ENCODE results near the gene LCN10.
"Not testable (repeated sequence)": the region's sequence is repeated elsewhere in the genome, so short reads cannot be mapped to it uniquely, and the experiment has no call there.

The LCN10 gene

DNA sequence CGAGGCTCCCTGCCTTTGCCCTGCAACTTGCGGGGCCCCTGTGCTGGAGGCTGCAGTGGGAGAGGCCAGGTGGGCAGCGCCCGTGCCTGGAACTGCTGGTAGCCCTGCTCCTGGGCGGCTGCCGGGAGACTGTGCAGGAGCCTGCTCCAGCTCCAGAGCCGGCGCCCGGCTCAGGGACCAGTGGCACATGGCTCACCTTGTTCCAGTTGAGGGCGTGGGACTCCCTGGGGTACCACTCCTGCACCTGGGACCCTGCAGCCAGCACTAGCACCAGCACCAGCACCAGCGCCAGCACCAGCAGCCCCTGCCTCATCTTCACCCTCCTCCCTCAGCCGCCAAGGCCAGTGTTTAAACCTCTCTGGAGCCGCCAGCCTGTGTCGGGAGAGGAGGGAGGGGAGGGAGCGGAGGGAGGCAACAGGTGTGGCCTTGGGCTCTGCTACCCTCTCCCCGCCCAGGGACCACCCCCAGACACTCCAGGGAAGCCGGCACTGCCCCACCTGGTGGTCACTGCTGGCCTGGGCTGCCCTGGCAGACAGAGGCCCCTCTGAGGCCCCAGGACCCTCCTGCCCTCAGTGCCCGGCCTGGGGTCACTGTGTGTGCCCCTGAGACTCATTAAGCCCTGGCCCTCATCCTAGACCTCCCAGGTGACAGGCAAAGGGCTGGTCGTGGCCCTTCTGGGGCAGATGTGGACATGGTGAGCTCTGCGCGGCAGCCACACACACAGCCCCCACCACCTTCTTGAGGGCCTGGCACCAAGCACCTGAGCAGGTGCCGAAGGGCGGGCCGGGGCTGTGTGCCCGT lies at the start of gene LCN10:
Gene LCN10, minus strand, starts transcription at position 350 of the 801 bp plus-strand sequence. Its CDS starts 37 bp downstream, at position 313.
- ChIA-PET CTCF (no interaction called here), POLR2A (interaction anchor here (0.8 kb wide), 1 partner anchor 15 kb away, joined by 3 read pairs; no protein-coding TSS in a partner anchor)
- no peak for DNase-seq (ENCODE audit: extremely low spot score)
- TF ChIP-seq, protein P1, sequence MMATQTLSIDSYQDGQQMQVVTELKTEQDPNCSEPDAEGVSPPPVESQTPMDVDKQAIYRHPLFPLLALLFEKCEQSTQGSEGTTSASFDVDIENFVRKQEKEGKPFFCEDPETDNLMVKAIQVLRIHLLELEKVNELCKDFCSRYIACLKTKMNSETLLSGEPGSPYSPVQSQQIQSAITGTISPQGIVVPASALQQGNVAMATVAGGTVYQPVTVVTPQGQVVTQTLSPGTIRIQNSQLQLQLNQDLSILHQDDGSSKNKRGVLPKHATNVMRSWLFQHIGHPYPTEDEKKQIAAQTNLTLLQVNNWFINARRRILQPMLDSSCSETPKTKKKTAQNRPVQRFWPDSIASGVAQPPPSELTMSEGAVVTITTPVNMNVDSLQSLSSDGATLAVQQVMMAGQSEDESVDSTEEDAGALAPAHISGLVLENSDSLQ (IDR thresholded peaks at IDR 0.05): no peak
- TF ChIP-seq TARDBP (IDR thresholded peaks at IDR 0.05) (no peak), L3MBTL2 (conservative IDR thresholded peaks at IDR 0.05) (no peak), SP1 (IDR thresholded peaks at IDR 0.05) (no peak), LEF1 (IDR thresholded peaks at IDR 0.05; ENCODE audit: borderline replicate concordance) (no peak), ELF4 (IDR thresholded peaks at IDR 0.05) (no peak), FOXM1 (IDR thresholded peaks at IDR 0.05; ENCODE audit: borderline replicate concordance) (no peak)

DNA sequence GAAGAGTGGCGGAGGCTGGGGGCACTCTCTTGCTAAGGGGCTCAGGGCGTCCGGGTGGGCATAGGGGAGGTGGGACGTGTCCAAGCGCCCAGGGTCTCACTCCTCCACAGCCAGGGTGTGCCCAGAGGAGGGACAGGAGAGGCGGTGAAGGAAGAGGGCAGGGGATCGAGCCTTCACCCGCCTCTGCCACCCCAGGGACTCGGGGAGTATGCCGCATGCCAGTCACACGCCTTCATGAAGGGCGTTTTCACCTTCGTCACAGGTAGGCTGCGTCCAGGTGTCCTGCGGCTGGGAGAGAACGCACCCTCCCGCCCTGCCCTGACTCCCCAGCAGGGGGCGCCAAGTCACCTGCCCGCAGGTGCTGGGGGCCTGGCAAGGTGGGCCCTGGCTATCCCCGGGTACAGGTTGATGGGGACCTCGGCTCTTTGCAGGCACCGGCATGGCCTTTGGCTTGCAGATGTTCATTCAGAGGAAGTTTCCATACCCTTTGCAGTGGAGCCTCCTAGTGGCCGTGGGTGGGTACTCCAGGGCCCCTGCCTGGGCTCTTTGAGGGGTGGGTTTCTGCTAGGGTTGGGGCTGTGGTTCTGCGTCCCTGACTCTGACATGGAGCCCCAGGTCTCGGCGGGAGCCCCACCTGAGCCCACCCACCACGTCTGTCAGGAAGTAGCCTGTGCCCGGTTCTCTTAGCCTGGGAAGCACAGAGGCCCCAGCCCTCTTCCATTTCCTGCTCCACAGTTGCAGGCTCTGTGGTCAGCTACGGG lies 49.0 kb upstream of the LCN10 start:
- CTCF ChIA-PET: no interaction called here
- TF ChIP-seq TARDBP (IDR thresholded peaks at IDR 0.05) (no peak), L3MBTL2 (conservative IDR thresholded peaks at IDR 0.05) (peak; percentile 48; the same call in 1 of the 2 replicates), CTBP1 (IDR thresholded peaks at IDR 0.05; ENCODE audit: borderline replicate concordance) (peak; percentile 67; the same call in 1 of the 2 replicates)
- POLR2A ChIA-PET: interaction anchor here (1.1 kb wide), 1 partner anchor 16 kb away, joined by 3 read pairs; no protein-coding TSS in a partner anchor
- no peak for DNase-seq (ENCODE audit: extremely low spot score)

DNA sequence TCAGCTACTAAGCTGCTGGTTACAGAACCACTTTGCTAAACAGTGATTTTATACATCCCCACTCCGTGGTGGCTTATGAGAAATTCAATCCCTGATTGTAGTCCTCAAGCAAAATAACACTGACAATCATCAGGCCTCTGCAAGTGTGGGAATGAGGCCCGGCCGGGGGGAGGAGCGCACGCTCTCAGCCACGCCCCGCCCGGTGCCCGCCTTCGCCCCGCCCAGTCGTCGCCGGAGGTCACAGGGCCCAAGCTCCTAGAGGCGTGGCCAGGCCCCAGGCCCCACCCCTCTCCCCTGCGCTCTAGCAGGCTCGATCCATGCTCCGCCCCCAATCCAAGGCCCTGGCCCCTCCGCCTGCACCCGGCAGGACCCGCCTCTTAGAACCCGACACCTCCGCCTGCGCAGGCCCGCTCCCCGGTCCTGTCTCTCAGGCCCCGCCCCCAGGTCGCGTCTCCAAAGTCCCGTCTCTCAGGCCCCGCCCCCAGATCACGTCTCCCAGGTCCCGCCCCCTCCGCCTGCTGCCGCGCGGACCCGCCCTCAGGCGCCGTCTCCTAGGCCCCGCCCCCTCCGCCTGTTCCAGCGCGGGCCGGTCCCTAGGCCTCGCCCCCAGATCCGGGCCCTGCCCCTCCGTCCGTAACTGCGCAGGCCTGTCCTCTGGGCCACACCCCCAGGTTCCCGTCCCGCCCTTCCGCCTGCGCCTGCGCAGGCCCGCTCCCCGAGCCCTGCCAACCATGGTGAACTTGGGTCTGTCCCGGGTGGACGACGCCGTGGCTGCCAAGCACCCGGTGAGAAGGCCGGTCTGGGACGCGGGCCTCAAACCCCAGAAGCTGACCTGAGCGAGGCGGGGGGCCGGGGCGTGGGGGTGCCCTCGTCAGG lies 48.1 kb upstream of the LCN10 start, which contains the start of gene TMEM141:
Gene TMEM141, plus strand, starts transcription at position 705 of the 876 bp plus-strand sequence. Its CDS starts 27 bp downstream, at position 732.
- peak; percentile 95 for DNase-seq (ENCODE audit: extremely low spot score)
- TF ChIP-seq, protein P1 (IDR thresholded peaks at IDR 0.05): peak; percentile 31; the same call in 1 of the 2 replicates
- TF ChIP-seq FOXA1 (IDR thresholded peaks at IDR 0.05): no peak
- TF ChIP-seq L3MBTL2 (conservative IDR thresholded peaks at IDR 0.05): peak; percentile 83
- CTCF ChIA-PET: interaction anchor here (0.6 to 1.0 kb wide), 2 partner anchors 10 to 24 kb away, joined by 3 to 4 read pairs; no protein-coding TSS in a partner anchor
- POLR2A ChIA-PET: interaction anchor here (1.0 to 1.2 kb wide), 3 partner anchors 10 to 339 kb away, joined by 3 to 5 read pairs (median 5); partner anchors contain the start of gene ABCA2

DNA sequence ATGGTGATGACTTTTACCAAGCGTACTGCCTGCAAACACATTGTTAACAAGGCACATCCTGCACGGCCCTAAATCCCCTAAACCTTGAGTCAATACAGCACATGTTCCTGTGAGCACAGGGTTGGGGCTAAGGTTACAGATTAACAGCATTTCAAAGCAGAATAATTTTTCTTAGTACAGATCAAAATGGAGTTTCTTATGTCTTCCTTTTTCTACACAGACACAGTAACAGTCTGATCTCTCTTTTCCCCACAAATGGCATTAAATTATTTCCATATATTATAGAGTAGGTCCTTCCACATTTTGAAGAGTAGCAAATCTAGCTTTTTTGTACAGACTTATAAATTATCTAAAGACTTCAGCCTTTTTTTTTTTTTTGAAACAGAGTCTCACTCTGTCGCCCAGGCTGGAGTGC lies 46.8 kb upstream of the LCN10 start:
- POLR2A ChIA-PET: no interaction called here
- TF ChIP-seq ELF4 (IDR thresholded peaks at IDR 0.05) (no peak), L3MBTL2 (conservative IDR thresholded peaks at IDR 0.05) (no peak), NFRKB (IDR thresholded peaks at IDR 0.05) (no peak), ZNF384 (IDR thresholded peaks at IDR 0.05) (no peak), LEF1 (IDR thresholded peaks at IDR 0.05; ENCODE audit: borderline replicate concordance) (no peak), TARDBP (IDR thresholded peaks at IDR 0.05) (no peak), FOXM1 (IDR thresholded peaks at IDR 0.05; ENCODE audit: borderline replicate concordance) (no peak), FOXK2 (IDR thresholded peaks at IDR 0.05) (no peak), ARNT (IDR thresholded peaks at IDR 0.05) (no peak)
- no peak for DNase-seq (ENCODE audit: extremely low spot score)
- CTCF ChIA-PET: no interaction called here

DNA sequence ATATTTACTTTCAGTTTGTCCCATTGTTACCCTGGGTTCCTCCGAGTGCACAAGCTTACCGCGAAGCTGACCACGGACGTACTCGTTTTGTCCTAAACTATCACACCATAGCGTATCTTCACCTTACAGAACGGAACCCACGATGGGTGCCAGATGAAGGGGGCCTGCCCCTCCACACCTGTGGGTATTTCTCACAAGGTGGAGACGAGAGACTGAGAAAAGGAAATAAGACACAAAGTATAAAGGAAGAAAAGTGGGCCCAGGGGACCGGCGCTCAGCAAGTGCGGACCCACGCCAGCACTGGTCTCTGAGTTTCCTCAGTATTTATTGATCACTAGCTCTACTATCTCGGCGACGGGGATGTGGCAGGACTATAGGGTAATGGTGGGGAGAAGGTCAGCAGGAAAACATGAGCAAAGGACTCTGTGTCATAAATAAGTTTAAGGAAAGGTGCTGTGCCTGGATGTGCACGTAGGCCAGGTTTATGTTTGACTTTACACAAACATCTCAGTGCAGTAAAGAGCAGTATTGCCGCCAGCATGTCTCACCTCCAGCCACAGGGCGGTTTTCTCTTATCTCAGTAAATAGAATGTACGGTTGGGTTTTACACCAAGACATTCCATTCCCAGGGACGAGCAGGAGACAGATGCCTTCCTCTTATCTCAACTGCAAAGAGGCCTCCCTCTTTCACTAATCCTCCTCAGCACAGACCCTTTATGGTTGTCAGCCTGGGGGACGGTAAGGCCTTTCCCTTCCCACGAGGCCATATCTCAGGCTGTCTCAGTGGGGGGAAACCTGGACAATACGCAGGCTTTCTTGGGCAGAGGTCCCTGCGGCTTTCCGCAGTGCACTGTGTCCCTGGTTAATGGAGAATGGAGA lies 46.1 kb upstream of the LCN10 start:
- CTCF ChIA-PET: interaction anchor here (0.6 to 1.7 kb wide), 3 partner anchors 9 to 275 kb away, joined by 3 to 4 read pairs (median 4); no protein-coding TSS in a partner anchor
- POLR2A ChIA-PET; DNase-seq (ENCODE audit: extremely low spot score): not testable (repeated sequence)

DNA sequence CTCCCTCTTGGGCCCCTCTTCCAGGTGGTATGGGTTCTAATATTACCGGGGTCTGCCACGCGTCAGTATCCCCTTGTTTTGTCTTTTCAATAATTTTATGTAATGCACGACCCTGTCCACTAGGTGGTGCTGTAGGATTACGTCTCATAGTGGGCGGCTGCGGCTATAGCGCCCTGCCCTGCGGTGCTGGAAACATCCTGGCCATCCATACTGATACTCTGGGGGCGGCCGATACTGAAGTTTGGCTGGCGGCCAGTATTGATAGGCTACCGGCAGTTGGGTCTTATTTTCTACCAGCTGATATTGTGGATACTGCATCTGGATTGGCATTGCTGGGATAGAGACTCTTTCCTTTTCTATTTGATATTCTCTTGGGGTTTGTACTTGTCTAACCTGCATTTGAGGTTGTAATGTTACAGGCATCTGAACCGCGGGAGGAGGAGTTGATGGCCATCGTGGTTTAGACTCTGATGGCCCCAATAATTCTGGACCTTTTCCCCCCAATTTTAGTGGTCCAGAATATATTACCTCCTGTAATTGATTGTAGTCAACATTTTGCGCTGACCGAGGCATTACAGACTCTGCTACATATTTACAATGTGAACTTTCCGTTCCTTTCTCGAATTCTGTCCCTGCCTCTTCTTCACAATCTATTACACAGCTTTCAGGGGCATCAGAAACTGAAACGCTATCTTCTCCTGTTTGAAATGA lies 45.1 kb upstream of the LCN10 start:
- peak; percentile 68 for DNase-seq (ENCODE audit: extremely low spot score)
- CTCF ChIA-PET: interaction anchor here (0.9 to 1.7 kb wide), 2 partner anchors 241 to 276 kb away, joined by 4 read pairs; no protein-coding TSS in a partner anchor
- TF ChIP-seq HDGF (IDR thresholded peaks at IDR 0.05; ENCODE audit: borderline replicate concordance) (no peak), FOXK2 (IDR thresholded peaks at IDR 0.05) (no peak), SUZ12 (IDR thresholded peaks at IDR 0.05) (no peak), L3MBTL2 (conservative IDR thresholded peaks at IDR 0.05) (no peak), BHLHE40 (IDR thresholded peaks at IDR 0.05; ENCODE audit: borderline replicate concordance) (no peak), NFRKB (IDR thresholded peaks at IDR 0.05) (no peak), FOXM1 (IDR thresholded peaks at IDR 0.05; ENCODE audit: borderline replicate concordance) (no peak), ZNF384 (IDR thresholded peaks at IDR 0.05) (no peak), ELF4 (IDR thresholded peaks at IDR 0.05) (no peak), FOXA1 (IDR thresholded peaks at IDR 0.05) (no peak), TARDBP (IDR thresholded peaks at IDR 0.05) (no peak)
- TF ChIP-seq, protein P1 (IDR thresholded peaks at IDR 0.05): no peak
- POLR2A ChIA-PET: no interaction called here

DNA sequence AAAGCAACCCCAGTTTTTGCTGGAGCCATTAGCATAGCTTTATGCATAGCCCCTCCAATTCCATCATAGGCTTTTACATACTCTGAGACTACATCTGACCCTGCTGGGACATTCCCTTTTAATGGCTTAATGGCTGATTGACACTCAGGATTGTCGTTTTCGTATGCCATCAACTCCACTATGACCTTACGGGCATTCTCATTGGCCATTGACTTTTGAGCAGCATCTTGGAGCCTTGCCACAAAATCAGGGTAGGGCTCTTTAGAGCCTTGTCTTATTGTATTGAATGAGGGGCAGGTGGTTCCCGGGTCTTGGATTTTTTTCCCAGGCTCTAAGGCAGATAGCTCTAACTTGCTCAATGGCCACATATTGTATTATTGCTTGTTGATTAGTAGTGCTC lies 44.2 kb upstream of the LCN10 start:
- POLR2A ChIA-PET; DNase-seq (ENCODE audit: extremely low spot score): not testable (repeated sequence)
- CTCF ChIA-PET: interaction anchor here (0.6 to 1.7 kb wide), 2 partner anchors 242 to 248 kb away, joined by 3 to 4 read pairs; no protein-coding TSS in a partner anchor

Data from HEK293T (cell line).